GM19452 (cell line): ENCODE data around the gene TP53AIP1.

Source experiments
- ATAC-seq: cut with Tn5 transposase; IDR thresholded peaks from one replicate; pipeline ENCODE4 v1.9.1; 2021; ENCODE audit not compliant: unreplicated experiment

The TP53AIP1 gene

GRCh38 chr11:128942817-128943427, at the start of gene TP53AIP1:
TP53AIP1 (minus strand) TSS chr11:128942871; CDS start chr11:128937818, 5,053 bp downstream.
- no peak for ATAC-seq

- ATAC-seq, result no peak
Observed at GRCh38 chr11:128988242-128988970, 45.7 kb upstream of the TP53AIP1 start.

- ATAC-seq, result no peak
Observed at GRCh38 chr11:128985880-128986279, 43.2 kb upstream of the TP53AIP1 start.

- ATAC-seq, result no peak
Observed at GRCh38 chr11:128983023-128983422, 40.4 kb upstream of the TP53AIP1 start.

- ATAC-seq, result no peak
Observed at GRCh38 chr11:128981254-128981653, 38.6 kb upstream of the TP53AIP1 start.

- no peak for ATAC-seq
Observed at GRCh38 chr11:128970598-128971190, 28.0 kb upstream of the TP53AIP1 start.

- no peak for ATAC-seq
Observed at GRCh38 chr11:128968916-128969315, 26.2 kb upstream of the TP53AIP1 start.

- no peak for ATAC-seq
Observed at GRCh38 chr11:128967578-128967977, 24.9 kb upstream of the TP53AIP1 start.

- ATAC-seq, result peak; percentile 91
Observed at GRCh38 chr11:128965485-128965884, 22.8 kb upstream of the TP53AIP1 start.

- ATAC-seq, result no peak
Observed at GRCh38 chr11:128964463-128964930, 21.8 kb upstream of the TP53AIP1 start.

- peak; percentile 41 for ATAC-seq
Observed at GRCh38 chr11:128963744-128964325, 21.2 kb upstream of the TP53AIP1 start.

GRCh38 chr11:128962896-128963295, 20.2 kb upstream of the TP53AIP1 start:
- no peak for ATAC-seq

GRCh38 chr11:128961645-128962044, 19.0 kb upstream of the TP53AIP1 start:
- no peak for ATAC-seq

- no peak for ATAC-seq
Observed at GRCh38 chr11:128957202-128957482, 14.5 kb upstream of the TP53AIP1 start.

- ATAC-seq, result peak; percentile 80
Observed at GRCh38 chr11:128956401-128957201, 13.9 kb upstream of the TP53AIP1 start.

- no peak for ATAC-seq
Observed at GRCh38 chr11:128955636-128956035, 13.0 kb upstream of the TP53AIP1 start.

GRCh38 chr11:128953151-128953550, 10.5 kb upstream of the TP53AIP1 start:
- ATAC-seq, result no peak

GRCh38 chr11:128949791-128950454, 7.3 kb upstream of the TP53AIP1 start:
- no peak for ATAC-seq

- no peak for ATAC-seq
Observed at GRCh38 chr11:128948583-128948982, 5.9 kb upstream of the TP53AIP1 start.

GRCh38 chr11:128947773-128948172, 5.1 kb upstream of the TP53AIP1 start:
- ATAC-seq, result no peak

- ATAC-seq, result no peak
Observed at GRCh38 chr11:128946648-128947047, 4.0 kb upstream of the TP53AIP1 start.
